Liver (tissue), 9 donors: ENCODE measurements around the gene MICAL2. TPM values are rescaled to one million over a fixed set of nuclear protein-coding genes. Genes with fewer than 3 reads are reported as not detected.

Source experiments
- DNase-seq: peaks from one replicate; pipeline ENCODE4 v3.0.0-alpha.2; 2017; ENCODE audit warnings: low spot score
- H3K27ac ChIP-seq, 2 donors: one replicate each; pipeline ENCODE4 v1.7.0; 2013; ENCODE audit warnings: inconsistent platforms in 2 of 2, low read length in 2 of 2, control low read depth in 1 of 2, low read depth in 1 of 2, mild to moderate bottlenecking in 1 of 2
- H3K27me3 ChIP-seq, 4 donors: one replicate each; pipeline versions ENCODE4 v1.6.1 to v1.7.0; 2013; ENCODE audit warnings: low read length in 3 of 4, inconsistent platforms in 1 of 4, mild to moderate bottlenecking in 1 of 4, moderate library complexity in 1 of 4; ENCODE audit not compliant: control insufficient read depth in 4 of 4, insufficient read depth in 4 of 4
- H3K36me3 ChIP-seq, 4 donors: one replicate each; pipeline versions ENCODE4 v1.6.1 to v1.7.0; 2013; ENCODE audit warnings: low read length in 3 of 4, mild to moderate bottlenecking in 3 of 4, low read depth in 1 of 4, moderate library complexity in 1 of 4; ENCODE audit not compliant: control insufficient read depth in 4 of 4, insufficient read depth in 3 of 4
- H3K4me1 ChIP-seq, 4 donors: one replicate each; pipeline versions ENCODE4 v1.6.1 to v1.7.0; 2013; ENCODE audit warnings: low read length in 3 of 4, mild to moderate bottlenecking in 3 of 4, moderate library complexity in 1 of 4; ENCODE audit not compliant: control insufficient read depth in 4 of 4, insufficient read depth in 4 of 4
- H3K4me3 ChIP-seq, 3 donors: one replicate each; pipeline versions ENCODE4 v1.6.1 to v1.7.0; 2013; ENCODE audit warnings: low read length in 3 of 3, control low read depth in 1 of 3, low read depth in 1 of 3, mild to moderate bottlenecking in 1 of 3
- H3K9ac ChIP-seq, 2 donors: one replicate each; pipeline ENCODE4 v1.7.0; 2013; ENCODE audit warnings: low read length in 2 of 2, mild to moderate bottlenecking in 2 of 2, moderate library complexity in 2 of 2, control low read depth in 1 of 2, low read depth in 1 of 2
- H3K9me3 ChIP-seq, 4 donors: one replicate each; pipeline versions ENCODE4 v1.6.1 to v1.7.0; 2013; ENCODE audit warnings: low read length in 3 of 4; ENCODE audit not compliant: control insufficient read depth in 4 of 4
- FOXA1 ChIP-seq: IDR thresholded peaks from 2 replicates; pipeline ENCODE4 v1.6.1; 2016; ENCODE audit warnings: antibody characterized with exemption
- FOXA2 ChIP-seq: IDR thresholded peaks from 2 replicates; pipeline ENCODE4 v1.6.1; 2016; ENCODE audit warnings: antibody characterized with exemption
- GABPA ChIP-seq, 2 donors: IDR thresholded peaks in 1 of 2; conservative IDR thresholded peaks in 1 of 2; 2 replicates each; pipeline ENCODE4 v1.6.1; 2016; ENCODE audit warnings: antibody characterized with exemption in 2 of 2, mild to moderate bottlenecking in 1 of 2, moderate library complexity in 1 of 2
- HNF4G ChIP-seq: IDR thresholded peaks from 2 replicates; pipeline ENCODE4 v1.6.1; 2016; ENCODE audit warnings: antibody characterized with exemption
- JUND ChIP-seq, 2 donors: IDR thresholded peaks; 2 replicates each; pipeline ENCODE4 v1.6.1; 2016; ENCODE audit warnings: antibody characterized with exemption in 2 of 2
- NR2F2 ChIP-seq: IDR thresholded peaks from 2 replicates; pipeline ENCODE4 v1.6.1; 2016; ENCODE audit warnings: antibody characterized with exemption
- SP1 ChIP-seq: IDR thresholded peaks from 2 replicates; pipeline ENCODE4 v1.6.1; 2018; ENCODE audit warnings: antibody characterized with exemption, mild to moderate bottlenecking
- TAF1 ChIP-seq: conservative IDR thresholded peaks from 2 replicates; pipeline ENCODE4 v1.6.1; 2016; ENCODE audit warnings: antibody characterized with exemption, mild to moderate bottlenecking
- WGBS: extraction: QIAGEN DNeasy Blood & Tissue Kit; methylation state at CpG from one replicate; pipeline ENCODE4 v1.1.7; 2013; 5-methylcytosine and 5-hydroxymethylcytosine counted together
- polyA plus RNA-seq, 2 donors: library from polyadenylated mRNA; stranded (reverse) in 1 of 2; unstranded in 1 of 2; fragments of 200-250 nt in 1 of 2; fragments of >200 nt in 1 of 2; fragmentation: Nextera tagmentation in 1 of 2; extraction: Ambion mirVana in 1 of 2; gene quantifications; one replicate each; pipeline versions ENCODE4 v1.2.1 to v1.2.3, GENCODE V29; 2013 to 2015
- total RNA-seq, 2 donors: library from RNA; depleted of rRNA; stranded (reverse); fragments of >200 nt; gene quantifications; one replicate each; pipeline ENCODE4 v1.2.3, GENCODE V29; 2014
- TF ChIP-seq, protein P1 (sequence below): IDR thresholded peaks from 2 replicates; pipeline ENCODE4 v1.6.1; 2016; ENCODE audit warnings: antibody characterized with exemption
- TF ChIP-seq, protein P2 (sequence below): fragments of 150-350 bp; IDR thresholded peaks from 2 replicates; pipeline ENCODE4 v1.5.1; 2017; ENCODE audit warnings: improper control_type of control experiment, low read depth, low read length; ENCODE audit not compliant: missing input control
- TF ChIP-seq, protein P3 (sequence below): IDR thresholded peaks from 2 replicates; pipeline ENCODE4 v1.6.1; 2016; ENCODE audit warnings: antibody characterized with exemption
- donor health status: healthy.
- donor health status: healthy.
- donor health status: healthy.
- donor health status: healthy.
- donor health status: healthy.

MICAL2 gene
- total and polyA plus RNA-seq, 4 donors = 17.5 to 113 (median 42.9) TPM

DNA sequence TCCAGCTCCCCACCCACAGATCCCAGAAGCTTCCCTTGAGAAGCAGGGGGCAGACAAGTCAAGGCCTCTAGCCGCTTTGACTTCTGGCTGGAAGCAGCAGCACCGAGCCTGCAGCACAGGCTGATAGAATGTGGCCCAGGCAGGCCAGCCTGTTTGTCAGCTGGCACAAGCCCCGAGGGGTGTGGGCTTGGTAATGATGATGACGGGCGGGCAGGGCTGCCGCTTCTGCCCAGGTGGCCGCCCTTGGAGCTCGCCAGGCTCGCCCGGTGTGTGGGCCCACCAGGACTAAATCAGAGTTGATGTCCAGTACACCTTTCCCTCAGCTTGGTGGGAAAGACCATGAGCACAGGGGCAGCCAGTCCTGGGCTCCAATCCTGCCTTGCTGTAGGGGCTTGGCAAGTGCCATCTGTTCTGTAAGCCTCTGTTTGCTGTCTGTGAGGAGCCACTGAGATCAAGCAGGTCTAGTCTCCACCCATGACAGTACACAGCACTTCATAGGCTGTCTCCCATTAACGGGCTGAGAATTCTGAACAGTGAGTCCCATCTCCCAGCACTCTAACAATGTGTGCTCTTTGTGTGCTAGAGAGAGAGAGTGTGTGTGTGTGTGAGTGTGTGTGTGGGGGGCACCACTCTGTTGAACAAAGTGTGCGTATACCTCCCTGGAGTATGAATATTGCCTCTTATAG lies 26.8 kb downstream of the MICAL2 start:
- H3K27ac ChIP-seq = no peak overlapping the region

DNA sequence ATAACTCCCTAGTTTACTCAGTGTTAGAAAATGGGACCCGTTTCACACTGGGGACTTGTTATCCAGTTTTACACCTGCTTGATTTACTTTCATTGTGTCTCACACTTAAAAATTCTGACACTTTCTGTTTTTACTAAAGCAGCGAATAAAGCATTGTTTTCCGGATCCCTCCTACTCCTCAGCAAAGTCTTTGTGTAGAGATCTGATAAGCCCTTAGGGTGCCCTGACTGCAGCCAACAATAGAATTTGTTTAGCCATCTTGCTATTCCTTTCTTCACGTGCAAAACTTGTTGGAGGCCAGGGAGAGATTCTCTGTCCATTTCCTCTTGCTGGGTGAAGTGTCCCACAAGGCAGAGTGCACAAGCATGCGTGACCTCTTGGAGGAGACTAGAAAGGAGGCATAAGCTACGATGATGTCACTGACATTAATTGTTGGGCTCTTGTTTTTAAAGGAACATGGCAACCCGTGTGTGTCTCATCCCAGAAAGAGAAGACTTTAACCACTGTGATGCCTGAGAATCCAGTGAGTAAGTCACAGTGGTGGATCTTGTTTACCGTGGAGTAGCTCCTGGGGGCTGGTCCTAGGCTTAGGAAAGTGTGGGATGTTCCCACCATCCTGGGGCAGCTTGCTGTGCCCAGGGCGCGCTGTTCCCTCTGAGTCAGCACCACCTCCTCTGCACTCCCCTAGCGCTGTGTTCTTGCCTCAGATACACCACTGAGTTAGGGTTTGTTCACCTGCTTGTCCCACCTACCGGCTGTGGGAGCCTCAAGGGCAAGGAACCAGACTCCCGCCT lies 27.7 kb downstream of the MICAL2 start:
- TF ChIP-seq, protein P1, sequence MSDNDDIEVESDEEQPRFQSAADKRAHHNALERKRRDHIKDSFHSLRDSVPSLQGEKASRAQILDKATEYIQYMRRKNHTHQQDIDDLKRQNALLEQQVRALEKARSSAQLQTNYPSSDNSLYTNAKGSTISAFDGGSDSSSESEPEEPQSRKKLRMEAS = no peak
- TF ChIP-seq NR2F2 (peak; percentile 24), TAF1 (no peak), SP1 (no peak)
- TF ChIP-seq, protein P2, sequence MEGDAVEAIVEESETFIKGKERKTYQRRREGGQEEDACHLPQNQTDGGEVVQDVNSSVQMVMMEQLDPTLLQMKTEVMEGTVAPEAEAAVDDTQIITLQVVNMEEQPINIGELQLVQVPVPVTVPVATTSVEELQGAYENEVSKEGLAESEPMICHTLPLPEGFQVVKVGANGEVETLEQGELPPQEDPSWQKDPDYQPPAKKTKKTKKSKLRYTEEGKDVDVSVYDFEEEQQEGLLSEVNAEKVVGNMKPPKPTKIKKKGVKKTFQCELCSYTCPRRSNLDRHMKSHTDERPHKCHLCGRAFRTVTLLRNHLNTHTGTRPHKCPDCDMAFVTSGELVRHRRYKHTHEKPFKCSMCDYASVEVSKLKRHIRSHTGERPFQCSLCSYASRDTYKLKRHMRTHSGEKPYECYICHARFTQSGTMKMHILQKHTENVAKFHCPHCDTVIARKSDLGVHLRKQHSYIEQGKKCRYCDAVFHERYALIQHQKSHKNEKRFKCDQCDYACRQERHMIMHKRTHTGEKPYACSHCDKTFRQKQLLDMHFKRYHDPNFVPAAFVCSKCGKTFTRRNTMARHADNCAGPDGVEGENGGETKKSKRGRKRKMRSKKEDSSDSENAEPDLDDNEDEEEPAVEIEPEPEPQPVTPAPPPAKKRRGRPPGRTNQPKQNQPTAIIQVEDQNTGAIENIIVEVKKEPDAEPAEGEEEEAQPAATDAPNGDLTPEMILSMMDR = no peak
- TF ChIP-seq, protein P3, sequence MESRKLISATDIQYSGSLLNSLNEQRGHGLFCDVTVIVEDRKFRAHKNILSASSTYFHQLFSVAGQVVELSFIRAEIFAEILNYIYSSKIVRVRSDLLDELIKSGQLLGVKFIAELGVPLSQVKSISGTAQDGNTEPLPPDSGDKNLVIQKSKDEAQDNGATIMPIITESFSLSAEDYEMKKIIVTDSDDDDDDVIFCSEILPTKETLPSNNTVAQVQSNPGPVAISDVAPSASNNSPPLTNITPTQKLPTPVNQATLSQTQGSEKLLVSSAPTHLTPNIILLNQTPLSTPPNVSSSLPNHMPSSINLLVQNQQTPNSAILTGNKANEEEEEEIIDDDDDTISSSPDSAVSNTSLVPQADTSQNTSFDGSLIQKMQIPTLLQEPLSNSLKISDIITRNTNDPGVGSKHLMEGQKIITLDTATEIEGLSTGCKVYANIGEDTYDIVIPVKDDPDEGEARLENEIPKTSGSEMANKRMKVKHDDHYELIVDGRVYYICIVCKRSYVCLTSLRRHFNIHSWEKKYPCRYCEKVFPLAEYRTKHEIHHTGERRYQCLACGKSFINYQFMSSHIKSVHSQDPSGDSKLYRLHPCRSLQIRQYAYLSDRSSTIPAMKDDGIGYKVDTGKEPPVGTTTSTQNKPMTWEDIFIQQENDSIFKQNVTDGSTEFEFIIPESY = no peak
- Histone ChIP-seq H3K9ac (no peak overlapping the region), H3K4me3 (no peak overlapping the region), H3K4me1 (no peaks in the 10 kb centered on the region), H3K27me3 (no peaks in the 10 kb centered on the region), H3K9me3 (no peaks in the 10 kb centered on the region), H3K36me3 (no peaks in the 10 kb centered on the region), H3K27ac (no peak overlapping the region)
- DNase-seq = no peak
- WGBS = 84% methylated on average over 13 of the region's 13 CpGs

More for the DNA sequence above, 26.8 kb downstream of the MICAL2 start:
- no peak for DNase-seq
- no peak for TF ChIP-seq HNF4G
- no peak for TF ChIP-seq JUND (IDR thresholded peaks at IDR 0.05)
- TF ChIP-seq, protein P1 = no peak
- TF ChIP-seq, protein P2 = no peak
- no peak for TF ChIP-seq SP1
- no peak for TF ChIP-seq FOXA1
- no peak for TF ChIP-seq FOXA2
- no peak for TF ChIP-seq NR2F2
- TF ChIP-seq GABPA (IDR thresholded peaks at IDR 0.05 in 1 of 2, conservative IDR thresholded peaks at IDR 0.05 in 1 of 2) = no peak
- TF ChIP-seq TAF1 = no peak
- Histone ChIP-seq H3K9me3 (no peaks in the 10 kb centered on the region), H3K4me1 (no peaks in the 10 kb centered on the region), H3K36me3 (peaks cover 0 to 3% (median 0%) of the 10 kb centered on the region in 4 donors), H3K27me3 (no peaks in the 10 kb centered on the region), H3K4me3 (no peak overlapping the region), H3K9ac (no peak overlapping the region)
- 87% methylated on average over 12 of the region's 12 CpGs for whole genome bisulfite sequencing
